Choroid plexus epithelial cell (primary cell): ENCODE results near the gene SHB.

Source experiments
- DNase-seq: peaks from one replicate; pipeline ENCODE4 v3.0.0-alpha.2; 2010; ENCODE audit warnings: low read depth
- H3K4me3 ChIP-seq: 2 replicates; pipeline ENCODE4 v1.5.1; 2011; ENCODE audit warnings: low read depth, mild to moderate bottlenecking, control low read depth, low read length, moderate library complexity
- CTCF ChIP-seq: conservative IDR thresholded peaks from 2 replicates; pipeline ENCODE4 v1.5.1; 2011; ENCODE audit warnings: low read depth, mild to moderate bottlenecking, control low read depth, inconsistent platforms, low read length, moderate library complexity

SHB gene

DNA sequence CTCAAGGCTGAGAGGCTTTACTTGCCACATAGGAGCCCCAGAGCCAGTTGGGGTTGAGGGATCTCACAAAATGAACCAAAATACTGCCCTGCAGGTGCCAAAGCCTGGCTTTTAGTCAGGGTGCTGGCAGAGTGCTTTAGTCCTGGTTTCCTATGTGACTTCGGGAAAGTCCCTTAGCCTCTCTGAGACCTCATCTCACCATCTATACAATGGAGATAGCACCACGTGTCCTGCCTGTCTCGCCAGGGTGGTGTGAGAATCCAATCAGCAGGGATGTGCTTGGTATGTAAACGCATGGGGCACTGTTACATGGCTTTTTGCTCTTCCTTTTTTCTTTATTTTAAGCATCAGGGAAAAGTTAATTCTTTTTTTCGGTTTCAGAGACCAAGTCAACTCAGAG, 68.3 kb downstream of the SHB start:
- no peak for DNase-seq
- TF ChIP-seq CTCF: no peak
- H3K4me3 ChIP-seq: no peak overlapping the region

GRCh38 chr9:38000332-38000731, 68.7 kb downstream of the SHB start:
- DNase-seq: no peak
- no peak for TF ChIP-seq CTCF

DNA sequence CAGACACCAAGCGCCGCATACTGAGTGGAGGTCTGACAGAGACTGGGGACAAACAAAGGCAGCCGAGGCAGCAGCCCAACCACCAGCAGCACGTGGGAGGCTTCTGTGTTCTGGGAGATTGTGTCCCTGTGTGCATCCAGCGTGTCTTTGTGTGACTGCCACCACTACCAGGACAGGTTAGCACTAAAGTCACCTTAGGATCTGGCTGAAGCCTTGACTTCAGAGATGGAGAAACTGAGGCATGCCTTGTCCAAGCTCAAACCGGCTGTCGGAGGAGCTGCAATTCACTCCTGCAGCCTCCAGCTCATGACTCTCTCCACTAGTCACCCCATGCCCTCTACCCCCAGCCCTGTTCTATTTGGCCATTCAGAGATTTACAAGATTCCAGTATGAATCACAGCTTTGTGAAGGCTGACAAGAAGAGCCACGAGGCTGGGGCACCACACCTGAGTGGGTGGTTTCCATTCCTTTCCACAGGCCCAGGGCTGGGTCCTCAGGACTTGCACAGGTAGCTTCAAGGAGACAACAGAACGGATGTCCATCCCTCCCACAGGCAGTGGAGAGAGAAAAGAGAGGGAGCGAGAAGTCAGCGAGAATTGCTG, 69.3 kb downstream of the SHB start:
- peak; percentile 60 for DNase-seq
- H3K4me3 ChIP-seq: no peak overlapping the region
- no peak for TF ChIP-seq CTCF

More at GRCh38 chr9:38000332-38000731, 68.7 kb downstream of the SHB start:
- H3K4me3 ChIP-seq: no peak overlapping the region

DNA sequence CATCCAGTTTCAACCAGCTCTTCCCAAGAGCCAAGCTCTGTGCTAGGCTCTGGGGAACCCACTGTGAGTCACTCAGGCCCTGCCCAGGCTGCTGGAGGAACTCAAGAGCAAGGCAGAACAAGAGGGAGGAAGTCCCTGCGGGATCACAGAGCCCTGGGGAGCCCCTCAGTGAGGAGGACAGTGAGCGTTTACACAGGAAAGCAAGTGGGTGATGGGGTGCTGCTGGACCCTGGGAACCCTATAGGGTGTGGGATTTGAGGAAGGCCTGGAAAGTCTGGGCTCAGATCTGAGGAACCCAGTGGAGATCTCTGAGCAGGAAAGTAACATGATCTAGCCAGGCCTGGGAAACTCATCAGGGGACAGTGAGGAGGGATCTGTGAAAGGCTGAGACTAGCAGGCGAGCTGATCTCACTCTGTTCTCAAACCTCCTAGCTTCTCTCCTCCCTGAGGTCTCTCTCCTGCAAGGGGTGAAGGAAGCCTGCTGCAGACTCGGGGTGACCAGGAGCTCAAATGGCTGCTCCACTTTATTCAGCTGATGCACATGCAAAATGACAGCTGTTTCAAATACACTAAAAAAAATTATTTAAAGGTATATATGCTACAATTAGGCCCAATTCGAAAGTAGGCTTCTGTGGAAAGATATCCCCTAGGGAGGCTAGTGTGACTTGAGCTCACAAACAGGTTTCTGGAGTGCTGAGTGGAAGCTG, 70.0 kb downstream of the SHB start:
- peak; percentile 71 for DNase-seq

GRCh38 chr9:37997636-37998374, 71.2 kb downstream of the SHB start:
- no peak for TF ChIP-seq CTCF
- no peak overlapping the region for H3K4me3 ChIP-seq
- peak; percentile 48 for DNase-seq

More for the DNA sequence above, 70.0 kb downstream of the SHB start:
- no peak for TF ChIP-seq CTCF
- H3K4me3 ChIP-seq: no peak overlapping the region

DNA sequence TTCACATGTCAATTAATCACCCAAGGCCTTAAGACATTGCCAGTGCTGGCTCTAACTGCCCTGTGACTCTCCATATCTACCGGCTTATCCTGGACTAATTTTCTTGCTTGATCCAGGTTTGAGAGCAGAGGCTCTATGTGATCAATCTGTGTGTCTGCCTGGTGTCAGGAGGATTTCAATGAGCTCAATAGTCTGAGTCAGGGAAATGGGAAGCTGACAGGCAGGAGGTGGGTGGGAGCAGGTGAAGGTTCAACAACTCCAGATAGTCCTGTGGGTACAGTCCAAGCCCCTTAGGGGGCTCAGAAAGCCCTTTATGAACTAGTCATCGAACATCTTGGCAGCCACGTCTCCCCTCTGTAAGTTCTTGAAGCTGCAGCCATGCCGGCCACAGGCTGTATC, 72.2 kb downstream of the SHB start:
- no peak overlapping the region for H3K4me3 ChIP-seq
- DNase-seq: no peak
- no peak for TF ChIP-seq CTCF
